Measurements from ENCODE around the gene CSNK1G3.
"Not testable (repeated sequence)": the region's sequence is repeated elsewhere in the genome, so short reads cannot be mapped to it uniquely, and the experiment has no call there.

CSNK1G3 gene

GRCh38 chr5:123511648-123512605 is at the start of gene CSNK1G3:
Gene CSNK1G3 (plus strand): TSS chr5:123512177. CDS start chr5:123545664, 33,487 bp downstream.
- peak; percentile 92 for DNase-seq (ENCODE audit: low spot score)

DNA sequence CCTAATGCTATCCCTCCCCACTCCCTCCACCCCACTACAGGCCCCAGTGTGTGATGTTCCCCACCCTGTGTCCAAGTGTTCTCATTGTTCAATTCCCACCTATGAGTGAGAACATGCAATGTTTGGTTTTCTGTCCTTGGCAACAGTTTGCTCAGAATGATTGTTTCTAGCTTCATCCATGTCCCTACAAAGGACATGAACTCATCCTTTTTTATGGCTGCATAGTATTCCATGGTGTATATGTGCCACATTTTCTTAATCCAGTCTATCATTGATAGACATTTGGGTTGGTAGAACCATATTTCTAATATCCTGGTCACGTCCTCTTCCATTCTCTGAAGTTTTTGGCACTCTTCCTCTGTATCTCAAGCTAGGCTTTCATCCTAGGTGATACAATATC is 45.1 kb upstream of the CSNK1G3 start:
- not testable (repeated sequence) for DNase-seq (ENCODE audit: low spot score)

DNA sequence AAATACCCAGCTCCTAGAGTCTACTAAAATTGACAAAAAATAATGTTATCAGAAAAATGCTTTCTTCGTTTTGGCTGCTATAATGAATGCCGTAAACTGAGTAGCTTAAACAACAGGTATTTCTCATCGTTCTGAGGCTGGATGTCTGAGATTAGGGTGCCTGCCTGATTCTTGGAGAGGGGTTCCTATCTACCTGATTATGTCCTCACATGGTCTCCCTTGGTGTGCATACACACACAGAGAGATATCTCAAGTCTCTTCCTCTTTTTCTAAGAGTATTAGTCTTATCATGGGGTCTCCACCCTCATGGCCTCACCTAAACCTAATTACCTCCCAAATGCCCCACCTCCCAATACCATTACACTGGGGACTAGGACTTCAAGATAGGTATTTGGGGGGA is 40.6 kb upstream of the CSNK1G3 start:
- no peak for DNase-seq (ENCODE audit: low spot score)

DNA sequence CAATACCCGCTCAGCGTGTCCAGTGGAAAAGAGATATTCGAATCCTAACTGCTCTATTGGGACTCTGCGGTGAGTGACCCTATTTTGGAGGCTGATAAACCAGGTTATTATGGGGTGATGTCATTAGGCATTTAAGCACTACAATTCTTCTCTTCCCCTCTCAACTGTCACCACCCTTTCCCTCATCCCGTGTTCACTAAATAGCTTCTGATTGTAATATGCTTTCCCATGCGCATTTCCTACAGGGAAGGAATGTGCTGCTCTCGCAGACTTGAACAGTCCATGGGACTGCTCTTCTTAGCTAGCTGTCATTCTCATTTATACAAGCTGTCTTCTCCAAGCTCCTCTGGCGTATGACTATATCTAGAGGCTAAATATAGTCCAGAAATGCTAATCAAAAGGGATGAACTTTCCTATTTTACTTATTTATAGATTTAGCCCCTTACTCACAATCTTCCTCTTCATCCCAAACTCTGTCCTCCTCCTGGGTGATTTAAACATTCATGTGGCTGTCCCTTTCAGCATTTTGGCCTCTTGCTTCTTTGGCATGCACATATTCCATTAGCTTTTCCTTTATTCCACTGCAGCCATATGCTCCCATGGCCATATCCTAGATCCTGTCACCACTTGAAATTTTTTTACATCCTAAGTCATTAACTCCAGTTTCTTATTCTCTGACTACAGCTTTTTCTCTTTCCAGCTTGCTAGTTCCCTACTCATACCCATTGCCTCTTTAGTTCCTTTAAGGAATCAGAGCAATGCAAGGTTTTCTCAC is 39.6 kb upstream of the CSNK1G3 start:
- DNase-seq (ENCODE audit: low spot score): no peak

DNA sequence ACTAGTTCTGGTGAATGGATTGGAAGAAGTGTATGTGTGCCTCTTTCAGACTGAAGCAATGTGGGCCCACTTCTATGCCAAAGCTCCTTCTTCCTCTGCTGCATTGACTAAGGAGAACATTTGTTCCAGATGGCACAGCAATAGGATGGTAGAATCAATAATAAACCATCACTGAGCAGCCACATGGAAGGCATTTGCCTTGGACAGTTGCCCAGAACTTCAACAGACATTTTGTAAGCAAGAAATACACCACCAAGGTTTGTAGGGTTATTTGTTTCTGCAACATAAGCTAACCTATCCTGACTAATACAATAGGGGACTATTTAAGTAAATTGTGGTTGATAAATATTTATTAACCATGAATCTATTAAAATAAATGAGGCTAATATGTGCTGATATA is 37.7 kb upstream of the CSNK1G3 start:
- no peak for DNase-seq (ENCODE audit: low spot score)

GRCh38 chr5:123476731-123477130 is 35.2 kb upstream of the CSNK1G3 start:
- no peak for DNase-seq (ENCODE audit: low spot score)

GRCh38 chr5:123478546-123478945 is 33.4 kb upstream of the CSNK1G3 start:
- no peak for DNase-seq (ENCODE audit: low spot score)

DNA sequence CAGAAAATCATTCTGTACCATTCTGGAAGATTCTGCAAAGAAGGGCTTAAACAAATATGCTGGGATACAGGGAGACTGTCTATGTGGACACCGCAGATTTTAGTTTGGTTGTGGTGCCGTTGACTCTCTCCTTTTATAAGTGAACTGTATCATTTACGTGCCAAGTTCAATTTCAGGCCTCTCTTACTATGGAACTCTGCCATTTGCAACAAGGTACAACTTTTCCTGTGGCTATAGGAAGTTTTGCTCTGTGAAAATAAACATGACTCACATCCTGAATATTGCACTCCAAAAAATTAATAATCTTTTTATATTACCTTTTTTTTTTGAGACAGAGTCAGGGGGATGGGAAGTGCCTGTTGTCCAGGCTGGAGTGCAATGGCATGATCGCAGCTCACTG is 29.7 kb upstream of the CSNK1G3 start:
- DNase-seq (ENCODE audit: low spot score): no peak

GRCh38 chr5:123483446-123484077 is 28.4 kb upstream of the CSNK1G3 start:
- no peak for DNase-seq (ENCODE audit: low spot score)

GRCh38 chr5:123485275-123485674 is 26.7 kb upstream of the CSNK1G3 start:
- no peak for DNase-seq (ENCODE audit: low spot score)

DNA sequence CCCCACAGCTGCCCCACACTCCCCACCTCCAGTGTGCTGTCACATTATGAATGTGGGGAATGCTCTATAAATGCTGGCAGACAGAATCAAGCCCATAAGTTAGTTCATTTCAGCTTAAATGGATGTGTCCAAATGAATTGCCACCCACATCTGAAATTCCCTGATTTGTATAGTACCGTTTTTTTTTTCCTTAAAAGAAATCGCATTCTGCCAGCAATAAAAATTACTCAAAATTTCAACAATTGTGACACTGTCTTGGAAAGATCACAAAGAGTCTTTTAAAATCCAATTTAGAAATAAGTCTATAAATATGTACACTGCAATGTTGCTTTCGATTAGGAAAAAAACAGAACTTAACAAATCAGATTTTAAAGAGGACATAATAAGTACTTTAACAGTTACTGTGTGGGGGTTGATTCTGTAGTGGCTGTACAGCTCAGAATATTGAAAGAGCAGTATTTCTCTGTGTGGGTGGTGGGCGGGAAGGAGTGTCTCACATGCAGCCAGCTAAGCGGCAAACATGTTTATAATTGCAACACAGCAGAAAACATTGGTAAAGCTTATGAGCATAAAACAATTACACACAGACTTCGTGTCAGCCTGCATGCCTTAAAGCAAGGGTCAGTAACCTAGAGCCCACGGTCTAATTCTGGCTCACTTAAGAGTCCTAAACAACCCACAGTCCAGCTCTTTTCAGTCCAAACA is 24.9 kb upstream of the CSNK1G3 start:
- no peak for DNase-seq (ENCODE audit: low spot score)

GRCh38 chr5:123490974-123491373 is 21.0 kb upstream of the CSNK1G3 start:
- DNase-seq (ENCODE audit: low spot score): no peak

GRCh38 chr5:123495211-123495610 is 16.8 kb upstream of the CSNK1G3 start:
- DNase-seq (ENCODE audit: low spot score): not testable (repeated sequence)

DNA sequence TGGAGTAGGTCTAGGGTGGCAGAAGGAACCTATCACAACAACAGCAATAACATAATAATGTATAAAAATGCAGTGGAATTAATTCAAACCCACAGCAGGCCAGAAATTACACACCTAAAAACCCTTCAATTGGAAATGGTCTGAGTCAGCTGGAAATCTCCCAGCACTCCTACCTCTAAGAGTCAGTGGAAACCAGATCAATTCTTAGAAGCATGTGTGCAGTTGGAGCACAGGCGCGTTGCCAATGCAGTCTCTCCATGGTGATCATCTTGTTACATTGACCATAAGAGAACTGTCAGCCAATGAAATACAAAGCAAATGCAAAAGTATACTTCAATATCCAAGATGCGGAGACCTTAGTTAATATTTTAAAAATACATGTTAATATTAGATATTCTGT is 15.1 kb upstream of the CSNK1G3 start:
- DNase-seq (ENCODE audit: low spot score): no peak

GRCh38 chr5:123500471-123500870 is 11.5 kb upstream of the CSNK1G3 start:
- DNase-seq (ENCODE audit: low spot score): no peak

DNA sequence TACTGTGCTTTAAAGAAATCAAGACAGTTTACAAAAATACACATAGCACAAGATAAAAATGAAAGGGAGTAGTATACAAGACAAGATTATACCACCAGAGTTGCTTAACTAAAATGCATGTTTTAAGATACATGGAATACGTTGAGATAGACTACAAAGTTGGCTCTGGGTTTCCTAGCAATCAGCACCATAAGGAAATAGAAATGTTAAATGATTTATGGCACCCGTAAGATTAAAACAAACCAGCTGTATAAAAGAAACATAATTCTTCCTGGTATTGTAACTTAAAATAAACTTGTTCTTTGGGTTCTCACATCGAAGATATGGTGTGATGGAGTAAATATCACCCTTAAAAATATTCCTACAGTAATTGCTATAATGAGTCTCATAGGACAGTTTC is 9.9 kb upstream of the CSNK1G3 start:
- DNase-seq (ENCODE audit: low spot score): no peak

DNA sequence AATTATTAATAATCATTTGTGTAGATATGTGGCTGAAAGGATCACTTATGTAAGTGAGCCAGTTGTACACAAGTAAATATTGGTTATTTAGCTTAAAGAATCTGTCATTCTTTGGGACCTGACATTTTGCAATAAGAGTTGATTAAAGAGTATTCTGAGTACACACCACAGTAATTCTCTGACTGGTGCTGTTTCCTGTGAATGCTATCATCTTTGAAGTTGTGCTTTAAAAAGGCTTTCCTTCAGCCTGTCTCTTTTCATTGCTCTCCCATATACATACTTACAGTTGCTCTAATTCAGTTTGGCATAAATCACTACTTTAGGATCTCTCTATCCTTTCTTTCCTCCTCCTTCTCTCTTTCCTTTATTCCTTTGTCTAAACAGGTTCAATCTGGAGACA is 8.7 kb upstream of the CSNK1G3 start:
- DNase-seq (ENCODE audit: low spot score): no peak

GRCh38 chr5:123505633-123506032 is 6.3 kb upstream of the CSNK1G3 start:
- DNase-seq (ENCODE audit: low spot score): no peak

- no peak for DNase-seq (ENCODE audit: low spot score)
Observed at GRCh38 chr5:123508441-123508840, 3.5 kb upstream of the CSNK1G3 start.

- DNase-seq (ENCODE audit: low spot score): no peak
Observed at GRCh38 chr5:123511290-123511647, 708 bp upstream of the CSNK1G3 start.

- peak; percentile 14 for DNase-seq (ENCODE audit: low spot score)
Observed at GRCh38 chr5:123512611-123513461, 859 bp downstream of the CSNK1G3 start.

Data from CD4-positive, alpha-beta T cell treated with Interleukin-6 at 100 ng/mL for 8 hours (primary cell).